ENCODE results near the gene MTUS2. TPM values are rescaled to one million over a fixed set of nuclear protein-coding genes. Genes with fewer than 3 reads are reported as not detected.

The MTUS2 gene
- total and polyA plus RNA-seq, 2 of the 8 experiments (the other 6 are each of a cell fraction or from before 2014, with no cell fraction given): 0.18 to 0.80 TPM

- TF ChIP-seq MAFK (IDR thresholded peaks at IDR 0.05; ENCODE audit: low read depth, low read length) (no peak), ATF2 (IDR thresholded peaks at IDR 0.05; ENCODE audit: low read length) (no peak), POU5F1 (IDR thresholded peaks at IDR 0.05; ENCODE audit: low read depth, low read length) (no peak), KDM1A (IDR thresholded peaks at IDR 0.05; ENCODE audit: borderline replicate concordance, low read length) (no peak), EZH2 (IDR thresholded peaks at IDR 0.05; ENCODE audit: low read depth, low read length, severe bottlenecking) (no peak), GTF2F1 (IDR thresholded peaks at IDR 0.05; ENCODE audit: borderline replicate concordance, low read depth, low read length) (no peak)
Measured at GRCh38 chr13:29165216-29165615, 345.1 kb downstream of the MTUS2 start (continued).
